Lower leg skin (tissue), 4 donors: ENCODE data around the gene CLPTM1L. TPM values are rescaled to one million over a fixed set of nuclear protein-coding genes. Genes with fewer than 3 reads are reported as not detected.

Source experiments
- DNase-seq, 2 donors: peaks; one replicate each; pipeline ENCODE4 v3.0.0-alpha.2; 2019; ENCODE audit warnings: low spot score in 2 of 2
- H3K4me3 ChIP-seq: fragments of 200-600 bp; sonication (generic); 2 replicates; pipeline ENCODE4 v1.5.1; 2017; ENCODE audit warnings: mild to moderate bottlenecking, low read depth; ENCODE audit not compliant: poor library complexity, severe bottlenecking
- POLR2A ChIP-seq, 2 donors: fragments of 450-650 bp; IDR thresholded peaks; one replicate each; pipeline ENCODE4 v1.6.1; 2016 to 2017; ENCODE audit warnings: antibody characterized with exemption in 2 of 2, mild to moderate bottlenecking in 1 of 2, moderate library complexity in 1 of 2
- WGBS, 2 donors: methylation state at CpG; one replicate each; pipeline ENCODE4 v1.1.5; 2018; 5-methylcytosine and 5-hydroxymethylcytosine counted together
- intact Hi-C: fragments of 100-400 bp; cut with DNase I; formaldehyde crosslinking; loops from one replicate; pipeline ENCODE4 v1.15.0; 2023; ENCODE audit warnings: low total_unique reads
- total RNA-seq, 4 donors: library from RNA; depleted of rRNA; stranded (reverse); fragments of >200 nt; gene quantifications; one replicate each; pipeline ENCODE4 v1.1.0, GENCODE V29; 2016
- TF ChIP-seq, protein P1 (sequence below), 3 donors: fragments of 450-650 bp; IDR thresholded peaks; one replicate each; pipeline ENCODE4 v1.5.1; 2016; ENCODE audit warnings: antibody characterized with exemption in 3 of 3, mild to moderate bottlenecking in 3 of 3, moderate library complexity in 2 of 3

CLPTM1L gene
- total RNA-seq, 4 donors from 2014 or later: 82.8 to 123 (median 102) TPM

DNA sequence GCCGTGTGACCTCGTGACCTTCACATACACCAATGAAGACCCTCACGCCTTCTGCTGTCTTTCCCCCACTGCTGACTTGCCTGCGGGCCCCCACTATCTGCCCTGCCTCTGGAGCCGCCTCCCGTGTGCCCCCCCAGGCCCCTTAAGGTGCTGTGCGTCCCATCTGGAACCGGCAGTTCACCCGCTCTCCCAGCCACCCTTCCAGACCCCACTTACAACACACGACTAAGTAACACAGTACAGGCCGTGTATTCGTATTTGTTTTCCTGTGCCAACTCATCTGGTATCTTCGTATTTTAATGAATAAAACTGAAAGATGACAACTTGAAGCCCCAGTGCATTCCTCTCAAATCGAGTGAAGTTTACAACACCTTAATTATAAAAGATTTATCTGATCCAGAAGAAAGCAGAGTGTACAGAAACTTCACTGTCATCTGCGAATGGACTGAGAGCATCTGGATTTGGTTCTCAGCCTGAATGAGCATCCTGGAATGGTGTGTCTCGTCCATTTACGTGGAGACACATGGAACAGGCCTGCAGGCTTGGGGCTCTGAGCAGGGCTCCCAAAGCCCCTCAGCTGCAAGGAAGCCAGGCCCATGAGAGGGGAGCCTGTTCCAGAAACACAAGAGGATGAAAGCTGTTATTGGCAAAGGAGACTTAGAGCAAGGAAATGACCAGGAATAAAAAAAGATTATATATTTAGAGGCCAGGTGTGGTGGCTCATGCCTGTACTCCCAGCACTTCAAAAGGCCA is 28.1 kb downstream of the CLPTM1L start:
- H3K4me3 ChIP-seq: no peak overlapping the region
- intact Hi-C loops: no loop called here

DNA sequence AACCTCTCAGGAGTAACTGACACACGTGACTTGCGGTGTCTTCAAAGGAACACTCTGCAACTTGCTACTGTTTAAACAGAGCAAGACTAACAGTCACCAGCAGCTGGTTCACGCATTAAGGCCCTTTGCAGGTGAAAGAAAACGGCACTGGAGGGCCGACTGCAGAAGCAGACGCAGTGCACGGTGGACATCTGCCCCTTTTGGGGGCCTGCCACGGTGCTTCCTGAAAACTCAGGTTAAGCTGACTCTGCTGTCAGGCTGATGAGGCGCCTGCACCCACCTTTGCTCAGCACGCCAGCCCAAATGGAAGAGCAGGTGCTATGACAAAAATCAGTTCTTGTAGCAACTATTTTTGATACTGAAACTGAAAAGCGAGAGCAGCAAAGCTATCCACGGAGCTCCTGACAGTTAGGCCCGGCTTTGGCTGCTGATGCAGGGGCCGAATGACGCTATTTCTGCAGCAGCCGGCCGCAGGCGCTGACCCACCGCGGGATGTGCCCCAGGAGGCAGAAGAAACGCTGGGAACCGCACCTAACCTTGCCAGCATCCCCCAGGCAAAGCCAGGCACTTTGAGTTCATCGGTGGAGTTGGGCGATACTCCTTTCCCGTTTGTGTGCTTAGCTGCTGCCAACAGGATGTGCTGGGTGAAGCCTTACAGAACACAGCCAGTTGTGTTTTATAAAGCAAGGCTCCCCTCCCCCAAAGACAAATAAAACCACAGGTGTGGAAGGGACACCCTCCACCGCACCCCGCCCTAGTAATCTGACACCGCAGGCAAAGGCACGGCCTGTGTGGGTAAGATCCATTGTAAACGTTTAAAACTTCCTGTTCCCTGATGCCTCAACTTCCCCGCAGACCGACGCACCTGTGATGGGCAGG is 29.0 kb downstream of the CLPTM1L start:
- peak in 1 of 2 donors; percentile 88 for DNase-seq
- no peak overlapping the region for H3K4me3 ChIP-seq
- WGBS, 2 donors: 19 to 21% methylated on average over 33 of the region's 33 CpGs
- intact Hi-C loops: no loop called here
- no peak for TF ChIP-seq POLR2A (IDR thresholded peaks at IDR 0.05)
- TF ChIP-seq, protein P1, sequence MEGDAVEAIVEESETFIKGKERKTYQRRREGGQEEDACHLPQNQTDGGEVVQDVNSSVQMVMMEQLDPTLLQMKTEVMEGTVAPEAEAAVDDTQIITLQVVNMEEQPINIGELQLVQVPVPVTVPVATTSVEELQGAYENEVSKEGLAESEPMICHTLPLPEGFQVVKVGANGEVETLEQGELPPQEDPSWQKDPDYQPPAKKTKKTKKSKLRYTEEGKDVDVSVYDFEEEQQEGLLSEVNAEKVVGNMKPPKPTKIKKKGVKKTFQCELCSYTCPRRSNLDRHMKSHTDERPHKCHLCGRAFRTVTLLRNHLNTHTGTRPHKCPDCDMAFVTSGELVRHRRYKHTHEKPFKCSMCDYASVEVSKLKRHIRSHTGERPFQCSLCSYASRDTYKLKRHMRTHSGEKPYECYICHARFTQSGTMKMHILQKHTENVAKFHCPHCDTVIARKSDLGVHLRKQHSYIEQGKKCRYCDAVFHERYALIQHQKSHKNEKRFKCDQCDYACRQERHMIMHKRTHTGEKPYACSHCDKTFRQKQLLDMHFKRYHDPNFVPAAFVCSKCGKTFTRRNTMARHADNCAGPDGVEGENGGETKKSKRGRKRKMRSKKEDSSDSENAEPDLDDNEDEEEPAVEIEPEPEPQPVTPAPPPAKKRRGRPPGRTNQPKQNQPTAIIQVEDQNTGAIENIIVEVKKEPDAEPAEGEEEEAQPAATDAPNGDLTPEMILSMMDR (IDR thresholded peaks at IDR 0.05): no peak

More for the DNA sequence above, 28.1 kb downstream of the CLPTM1L start:
- WGBS, 2 donors: 37 to 42% methylated on average over 17 of the region's 17 CpGs
- TF ChIP-seq, protein P1 (IDR thresholded peaks at IDR 0.05): no peak
- peak in 1 of 2 donors; percentile 48 for DNase-seq

DNA sequence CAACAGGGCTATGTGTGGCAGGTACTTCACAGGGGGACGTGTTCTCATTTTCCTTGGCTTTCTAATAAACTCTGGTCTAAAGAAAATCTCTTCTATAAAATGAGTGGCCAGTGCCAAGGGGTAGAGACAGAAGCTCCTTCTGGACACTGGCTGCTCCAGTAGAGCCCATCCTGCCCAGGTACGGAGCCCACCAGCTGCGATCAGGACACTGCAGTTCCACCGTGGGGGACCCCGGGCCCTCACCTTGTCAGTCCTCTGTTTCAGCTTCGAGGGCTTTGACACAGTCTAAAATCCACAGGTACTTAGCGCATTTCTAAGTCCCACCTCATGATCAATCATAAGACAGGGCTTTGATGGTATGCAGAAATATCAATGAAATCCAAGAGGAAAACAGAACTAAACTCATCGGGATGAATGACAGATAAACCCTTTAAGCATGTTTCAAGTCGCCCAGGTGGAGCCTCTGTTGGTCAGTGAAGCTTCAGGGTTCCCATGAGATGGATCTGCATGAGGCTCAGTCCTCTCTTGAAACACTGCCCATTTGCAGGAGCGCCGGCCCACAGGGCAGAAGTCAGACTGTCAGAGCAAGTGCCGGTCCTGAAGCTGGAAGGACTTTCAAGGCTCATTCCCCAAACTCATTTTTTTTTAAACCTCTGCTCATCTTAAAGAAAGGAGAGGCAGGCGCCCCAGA is 29.7 kb downstream of the CLPTM1L start:
- no peak overlapping the region for H3K4me3 ChIP-seq
- intact Hi-C loops: no loop called here
- no peak for TF ChIP-seq POLR2A (IDR thresholded peaks at IDR 0.05)
- 69 to 81% methylated on average over 13 of the region's 13 CpGs for WGBS, 2 donors
- DNase-seq: peak in 1 of 2 donors; percentile 75

DNA sequence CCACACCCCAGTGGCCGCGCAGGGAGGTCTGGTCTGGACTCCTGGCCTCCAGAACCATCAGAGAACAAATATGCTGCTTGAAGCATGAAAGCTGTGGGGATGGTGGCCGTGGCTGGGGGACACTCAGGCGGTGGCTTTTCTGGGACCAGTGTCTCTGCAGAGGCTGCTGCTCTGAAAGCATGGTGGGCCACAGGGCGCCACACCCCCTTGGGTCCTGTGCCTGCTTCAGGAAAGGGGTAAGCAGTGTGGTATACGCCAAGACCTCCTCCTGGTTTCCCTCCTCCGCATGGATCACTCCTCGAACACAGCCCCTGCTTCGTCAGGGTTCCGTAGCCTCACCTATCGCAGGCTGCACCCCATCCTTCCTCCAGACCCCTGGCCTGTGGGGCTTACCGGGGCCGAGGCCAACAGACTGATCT is 30.3 kb downstream of the CLPTM1L start:
- intact Hi-C loops: no loop called here
- TF ChIP-seq, protein P1 (IDR thresholded peaks at IDR 0.05): no peak
- no peak overlapping the region for H3K4me3 ChIP-seq
- WGBS, 2 donors: 93 to 98% methylated on average over 13 of the region's 13 CpGs
- peak in 1 of 2 donors; percentile 72 for DNase-seq

DNA sequence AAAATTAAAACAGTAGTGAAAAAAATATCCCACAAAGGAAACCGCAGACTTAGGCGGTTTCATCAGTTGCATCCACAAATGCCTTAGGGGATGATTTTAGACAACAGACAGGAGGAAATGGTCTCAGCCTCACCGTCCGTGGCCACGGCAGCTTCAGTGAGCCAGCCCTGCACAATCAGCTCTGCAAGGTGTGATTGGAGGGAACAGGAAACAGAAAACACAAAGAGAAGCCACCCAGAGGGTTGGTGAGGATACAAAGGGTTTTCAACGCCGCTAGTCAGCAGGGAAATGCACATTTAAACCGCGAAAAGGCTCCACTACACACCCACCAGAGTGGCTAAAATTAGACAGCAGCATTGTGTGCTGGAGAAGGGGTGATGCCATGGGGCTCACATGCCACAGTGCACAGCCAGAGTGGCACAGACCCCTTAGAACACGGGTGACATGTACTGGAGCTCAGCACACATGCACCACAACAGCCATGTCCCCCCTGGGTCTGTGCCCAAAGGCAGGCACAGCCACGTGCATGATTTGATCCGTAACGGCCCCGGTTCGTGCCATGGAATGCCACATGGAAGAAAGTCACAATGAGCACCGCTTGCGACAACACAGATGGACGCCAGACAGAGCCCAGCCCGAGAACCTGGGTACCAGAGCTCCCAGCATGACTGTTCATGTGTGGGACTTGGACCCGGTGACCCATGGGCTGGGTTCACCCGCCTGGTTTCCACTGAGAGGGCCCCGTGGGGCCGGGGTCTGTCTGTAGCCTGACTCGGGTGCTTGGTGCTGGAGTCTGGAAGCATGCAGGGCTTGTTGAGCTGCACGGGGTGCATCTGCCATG is 31.7 kb downstream of the CLPTM1L start:
- TF ChIP-seq, protein P1 (IDR thresholded peaks at IDR 0.05): no peak
- no peak for TF ChIP-seq POLR2A (IDR thresholded peaks at IDR 0.05)
- 51 to 66% methylated on average over 16 to 21 of the region's 25 CpGs for WGBS, 2 donors
- peak in 1 of 2 donors; percentile 70 for DNase-seq
- intact Hi-C loops: no loop called here
- no peak overlapping the region for H3K4me3 ChIP-seq
